Raji (cell line): Measurements from ENCODE around the gene ZNF518A.

Source experiments
- POLR2A ChIP-seq: IDR thresholded peaks from 2 replicates; pipeline ENCODE4 v1.6.1; 2011; ENCODE audit warnings: low read depth, low read length, control low read depth; ENCODE audit not compliant: insufficient read depth

The ZNF518A gene

GRCh38 chr10:96124230-96125141, 5.6 kb upstream of the ZNF518A start:
- TF ChIP-seq POLR2A: no peak

DNA sequence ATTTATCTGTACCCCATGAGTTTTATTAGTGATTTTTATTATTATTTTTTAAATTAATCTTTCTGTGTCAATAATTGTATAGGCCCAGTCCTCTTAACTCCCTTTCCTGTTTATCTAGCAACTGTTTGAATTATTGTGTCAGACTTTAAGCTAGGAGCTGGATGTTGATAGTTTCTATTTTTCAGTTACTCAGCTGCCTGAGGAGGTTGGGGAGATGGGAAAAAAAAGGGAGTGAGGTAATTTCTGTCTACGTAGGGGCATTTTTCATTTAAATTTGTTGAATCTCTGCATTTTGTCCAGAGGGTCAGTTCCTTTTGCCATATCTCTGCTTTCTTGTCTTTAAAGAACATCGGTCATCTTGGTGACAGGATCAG, 5.0 kb upstream of the ZNF518A start:
- no peak for TF ChIP-seq POLR2A

- TF ChIP-seq POLR2A: peak; percentile 63; the same call in 1 of the 2 replicates
These were observed 364 bp downstream of the ZNF518A start for GRCh38 chr10:96130326-96130995.

DNA sequence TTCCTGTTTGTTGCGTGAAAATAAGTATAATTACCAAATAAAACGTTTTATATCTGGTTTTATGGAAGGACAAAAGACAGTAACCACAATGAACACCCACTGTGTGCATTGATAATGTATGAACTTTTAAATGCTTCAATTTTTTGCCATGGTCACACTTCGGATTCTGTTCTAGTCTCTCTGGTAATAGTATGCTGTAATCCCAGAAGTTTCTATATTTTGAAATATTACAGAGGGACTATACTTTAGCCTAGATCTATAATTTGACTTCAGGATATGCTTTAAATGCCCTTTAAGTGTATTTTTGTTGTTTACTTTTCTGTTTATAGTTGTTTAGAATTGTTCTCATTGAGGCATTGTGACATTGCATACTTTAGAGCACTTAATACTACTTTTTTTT, 1.5 kb downstream of the ZNF518A start:
- no peak for TF ChIP-seq POLR2A

- no peak for TF ChIP-seq POLR2A
These were observed 3.0 kb downstream of the ZNF518A start for GRCh38 chr10:96133135-96133534.

GRCh38 chr10:96136810-96137209, 6.7 kb downstream of the ZNF518A start:
- no peak for TF ChIP-seq POLR2A

DNA sequence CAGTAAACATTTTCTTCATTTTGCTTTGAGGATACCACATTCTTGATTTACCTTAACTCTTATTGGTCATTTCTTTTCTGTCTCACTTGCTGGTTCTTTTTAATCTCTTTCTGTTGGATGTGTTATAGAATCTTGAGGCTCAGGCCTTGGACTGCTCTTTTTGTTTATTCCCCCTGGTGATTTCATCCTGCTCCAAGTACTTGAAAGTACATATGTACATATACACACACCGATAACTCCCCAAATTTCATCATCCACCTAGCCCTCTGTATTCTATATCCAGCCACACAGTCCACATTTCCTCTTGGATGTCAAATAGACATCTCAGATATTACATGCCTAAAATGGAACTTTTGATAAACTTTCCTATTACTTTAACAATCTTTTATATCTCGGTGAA, 7.5 kb downstream of the ZNF518A start:
- TF ChIP-seq POLR2A: no peak

DNA sequence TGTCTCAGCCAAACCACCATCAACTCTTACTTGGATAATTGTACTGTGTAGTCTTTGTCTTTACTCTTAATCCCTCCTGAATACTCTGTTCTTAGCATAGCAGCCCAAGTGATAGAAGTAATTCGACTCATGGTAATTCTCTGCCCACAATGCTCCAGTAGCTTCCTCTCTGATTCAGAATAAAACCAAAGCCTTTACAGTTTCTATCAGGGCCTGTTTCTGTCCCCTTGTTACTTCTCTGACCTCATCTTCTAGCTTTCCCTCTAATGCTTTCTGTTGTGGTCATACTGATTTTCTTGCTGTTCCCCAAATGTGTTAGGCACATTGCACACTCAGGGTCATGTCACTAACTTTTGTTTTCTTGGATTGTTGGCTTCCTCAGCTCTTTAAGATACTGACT, 8.0 kb downstream of the ZNF518A start:
- TF ChIP-seq POLR2A: no peak

DNA sequence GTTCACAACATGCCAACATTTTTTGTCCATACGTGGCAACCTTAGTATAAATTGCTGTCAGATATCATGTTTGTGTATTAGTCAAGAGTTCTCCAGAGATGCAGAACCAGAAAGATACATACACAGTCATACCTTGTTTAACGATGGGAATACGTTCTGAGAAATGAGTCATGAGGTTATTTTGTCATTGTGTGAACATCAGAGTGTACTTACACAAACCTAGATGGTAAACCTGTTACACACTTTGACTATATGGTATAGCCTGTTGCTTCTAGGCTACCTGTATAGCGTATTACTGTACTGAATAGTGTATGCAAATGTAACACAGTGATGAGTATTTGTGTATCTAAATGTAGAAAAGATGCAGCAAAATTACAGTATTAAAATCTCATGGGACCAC, 22.3 kb downstream of the ZNF518A start:
- TF ChIP-seq POLR2A: no peak

GRCh38 chr10:96153070-96153469, 23.0 kb downstream of the ZNF518A start:
- TF ChIP-seq POLR2A: no peak

DNA sequence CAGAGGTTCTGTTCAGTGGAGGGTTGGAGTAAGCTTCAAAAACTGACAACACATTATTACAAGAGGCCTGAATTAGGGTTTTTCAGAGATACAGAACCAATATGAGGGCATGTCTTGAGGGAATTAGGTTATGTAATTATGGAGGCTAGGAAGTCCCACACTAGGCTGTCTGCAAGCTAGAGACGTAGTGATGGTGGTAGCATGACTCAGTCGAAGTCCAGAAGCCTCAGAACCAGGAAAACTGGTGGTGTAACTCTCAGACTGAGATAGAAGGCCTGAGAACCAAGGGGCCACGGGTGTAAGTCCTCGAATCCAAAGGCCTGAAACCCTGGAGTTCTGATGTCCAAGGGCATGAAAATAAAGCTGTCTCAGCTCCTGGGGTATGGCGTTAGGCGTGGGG, 35.6 kb downstream of the ZNF518A start:
- TF ChIP-seq POLR2A: no peak

DNA sequence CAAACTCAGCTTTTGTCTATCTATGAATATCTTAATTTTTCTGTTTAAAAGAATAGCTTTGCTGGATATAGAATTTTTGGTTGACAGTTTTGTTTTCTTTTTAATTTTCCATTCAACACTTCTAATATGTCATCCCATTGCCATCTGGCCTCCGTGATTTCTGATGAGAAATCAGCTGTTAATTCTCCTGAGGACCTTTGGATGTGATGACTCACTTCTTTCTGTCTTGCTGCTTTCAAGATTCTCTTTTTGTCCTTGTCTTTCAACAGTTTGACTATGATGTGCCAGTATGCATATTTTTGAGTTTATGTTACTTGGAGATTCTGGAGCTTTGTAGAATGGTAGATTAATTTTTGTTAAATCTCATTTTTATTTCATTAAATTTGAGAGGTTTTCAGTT, 38.4 kb downstream of the ZNF518A start:
- no peak for TF ChIP-seq POLR2A

DNA sequence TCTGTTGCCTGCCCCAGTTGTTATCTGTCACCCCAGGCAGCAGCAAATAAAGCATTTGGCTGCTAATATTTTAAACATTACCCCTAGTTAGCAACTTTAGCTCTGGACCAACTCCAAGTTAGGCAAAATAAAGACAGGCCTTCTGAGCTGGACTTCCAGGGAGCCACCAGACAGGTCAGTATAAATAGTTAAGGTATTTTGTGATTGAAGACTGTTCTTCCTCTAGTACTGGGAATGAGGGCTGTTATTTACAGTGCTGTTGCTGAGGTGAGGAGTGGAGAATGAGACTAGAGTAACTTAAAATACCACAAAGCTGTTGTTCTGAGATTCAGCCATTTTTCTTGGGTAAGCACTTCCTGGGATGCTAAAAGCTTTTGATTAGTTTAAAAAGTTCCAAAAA, 40.1 kb downstream of the ZNF518A start:
- no peak for TF ChIP-seq POLR2A

GRCh38 chr10:96172666-96173065, 42.6 kb downstream of the ZNF518A start:
- TF ChIP-seq POLR2A: no peak

DNA sequence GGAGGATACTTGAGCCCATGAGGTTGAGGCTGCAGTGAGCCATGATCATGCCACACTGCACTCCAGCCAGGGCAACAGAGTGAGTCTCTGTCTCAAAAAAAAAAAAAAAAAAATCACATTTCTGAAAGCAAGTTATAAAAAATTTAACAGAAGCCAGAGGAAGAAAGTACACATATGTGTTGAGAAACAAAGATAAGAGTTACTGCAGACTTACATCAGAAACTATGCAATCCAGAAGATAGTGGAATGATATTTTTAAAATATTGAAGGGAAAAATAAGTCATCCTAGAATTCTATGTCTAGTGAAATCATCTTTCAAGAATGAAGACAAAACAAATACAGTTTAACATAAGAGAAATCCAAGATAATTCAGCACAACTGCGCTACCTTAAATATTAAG, 46.9 kb downstream of the ZNF518A start:
- TF ChIP-seq POLR2A: no peak

DNA sequence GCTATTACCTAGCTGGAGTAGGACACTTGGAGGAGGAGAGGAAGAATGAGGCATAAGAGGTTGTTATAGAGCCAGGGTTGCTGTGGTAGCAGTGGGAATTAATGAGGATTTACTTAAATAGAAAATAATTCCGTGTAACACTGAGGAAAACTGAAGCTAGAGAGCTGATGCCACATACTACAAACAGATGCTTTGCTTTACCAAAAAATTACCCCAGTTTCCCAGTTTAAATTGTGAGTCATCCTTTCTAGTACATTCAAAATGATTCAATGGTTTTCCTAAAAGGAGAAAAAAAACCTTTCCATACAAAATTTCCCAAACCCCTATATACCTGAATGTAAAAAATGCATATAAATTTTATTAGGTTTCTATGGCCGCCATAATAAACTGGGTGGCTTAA, 58.3 kb downstream of the ZNF518A start:
- no peak for TF ChIP-seq POLR2A

DNA sequence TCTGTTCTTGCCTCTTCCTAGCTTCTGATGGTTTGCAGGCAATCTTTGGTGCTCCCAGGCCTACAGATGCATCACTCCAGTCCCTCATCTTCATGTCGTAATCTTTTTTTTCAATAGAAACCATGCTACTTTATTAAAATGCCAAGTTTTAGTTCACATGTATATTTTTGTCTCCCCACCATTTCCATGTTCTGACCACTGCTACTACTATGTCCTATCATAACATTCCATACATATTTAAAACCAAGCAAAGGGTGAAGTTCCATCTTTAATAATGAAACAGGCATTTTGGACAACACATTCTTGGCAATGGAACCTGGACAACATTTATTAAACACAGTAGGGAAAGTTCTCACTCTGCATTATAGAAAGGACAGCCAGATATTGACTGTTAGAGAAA, 58.8 kb downstream of the ZNF518A start:
- no peak for TF ChIP-seq POLR2A

- no peak for TF ChIP-seq POLR2A
These were observed 71.4 kb downstream of the ZNF518A start for GRCh38 chr10:96201525-96201924.
